Liver (tissue), 3 donors: ENCODE measurements around the gene MED14.

ENCODE experiments used
- FOXA2 ChIP-seq: IDR thresholded peaks from 2 replicates; pipeline ENCODE4 v1.6.1; 2016; ENCODE audit warnings: antibody characterized with exemption
- SP1 ChIP-seq: IDR thresholded peaks from 2 replicates; pipeline ENCODE4 v1.6.1; 2018; ENCODE audit warnings: antibody characterized with exemption, mild to moderate bottlenecking
- TF ChIP-seq, protein P1 (sequence below): IDR thresholded peaks from 2 replicates; pipeline ENCODE4 v1.6.1; 2016; ENCODE audit warnings: antibody characterized with exemption, mild to moderate bottlenecking
- TF ChIP-seq, protein P2 (sequence below): fragments of 150-350 bp; IDR thresholded peaks from 2 replicates; pipeline ENCODE4 v1.5.1; 2017; ENCODE audit warnings: improper control_type of control experiment, low read depth, low read length; ENCODE audit not compliant: missing input control
- donor health status: healthy.
- donor health status: healthy.

DNA sequence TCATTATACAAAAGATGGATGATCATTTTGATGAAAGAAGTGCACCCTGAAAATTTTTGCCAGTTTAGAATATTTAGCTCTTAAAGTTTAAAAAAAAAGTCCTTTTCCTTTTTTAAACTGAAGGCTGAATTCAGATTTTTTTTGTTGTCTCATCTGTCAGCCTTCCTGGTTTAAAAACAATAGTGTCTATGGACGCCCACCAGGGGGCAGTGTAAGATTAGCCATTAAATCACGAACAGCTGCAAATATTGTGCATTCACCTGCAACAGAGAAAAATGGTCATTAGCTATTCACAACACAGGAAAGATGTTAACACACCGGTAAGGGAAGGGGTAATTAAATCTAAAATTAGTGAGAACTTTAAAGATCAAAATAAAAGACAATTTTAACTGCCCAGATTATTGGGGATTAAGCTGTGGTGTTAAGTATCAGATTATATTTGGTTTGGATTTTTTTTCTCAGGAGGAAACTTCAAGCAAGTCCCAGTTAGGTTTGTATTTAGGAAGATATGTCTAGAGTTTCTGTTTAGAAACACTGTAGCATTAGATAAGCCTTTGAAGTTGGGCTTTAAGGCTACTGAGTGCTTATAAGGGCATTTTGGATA is 83.6 kb downstream of the MED14 start:
- TF ChIP-seq FOXA2 (no peak), SP1 (no peak)
- TF ChIP-seq, protein P1, sequence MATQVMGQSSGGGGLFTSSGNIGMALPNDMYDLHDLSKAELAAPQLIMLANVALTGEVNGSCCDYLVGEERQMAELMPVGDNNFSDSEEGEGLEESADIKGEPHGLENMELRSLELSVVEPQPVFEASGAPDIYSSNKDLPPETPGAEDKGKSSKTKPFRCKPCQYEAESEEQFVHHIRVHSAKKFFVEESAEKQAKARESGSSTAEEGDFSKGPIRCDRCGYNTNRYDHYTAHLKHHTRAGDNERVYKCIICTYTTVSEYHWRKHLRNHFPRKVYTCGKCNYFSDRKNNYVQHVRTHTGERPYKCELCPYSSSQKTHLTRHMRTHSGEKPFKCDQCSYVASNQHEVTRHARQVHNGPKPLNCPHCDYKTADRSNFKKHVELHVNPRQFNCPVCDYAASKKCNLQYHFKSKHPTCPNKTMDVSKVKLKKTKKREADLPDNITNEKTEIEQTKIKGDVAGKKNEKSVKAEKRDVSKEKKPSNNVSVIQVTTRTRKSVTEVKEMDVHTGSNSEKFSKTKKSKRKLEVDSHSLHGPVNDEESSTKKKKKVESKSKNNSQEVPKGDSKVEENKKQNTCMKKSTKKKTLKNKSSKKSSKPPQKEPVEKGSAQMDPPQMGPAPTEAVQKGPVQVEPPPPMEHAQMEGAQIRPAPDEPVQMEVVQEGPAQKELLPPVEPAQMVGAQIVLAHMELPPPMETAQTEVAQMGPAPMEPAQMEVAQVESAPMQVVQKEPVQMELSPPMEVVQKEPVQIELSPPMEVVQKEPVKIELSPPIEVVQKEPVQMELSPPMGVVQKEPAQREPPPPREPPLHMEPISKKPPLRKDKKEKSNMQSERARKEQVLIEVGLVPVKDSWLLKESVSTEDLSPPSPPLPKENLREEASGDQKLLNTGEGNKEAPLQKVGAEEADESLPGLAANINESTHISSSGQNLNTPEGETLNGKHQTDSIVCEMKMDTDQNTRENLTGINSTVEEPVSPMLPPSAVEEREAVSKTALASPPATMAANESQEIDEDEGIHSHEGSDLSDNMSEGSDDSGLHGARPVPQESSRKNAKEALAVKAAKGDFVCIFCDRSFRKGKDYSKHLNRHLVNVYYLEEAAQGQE, result no peak
- TF ChIP-seq, protein P2, sequence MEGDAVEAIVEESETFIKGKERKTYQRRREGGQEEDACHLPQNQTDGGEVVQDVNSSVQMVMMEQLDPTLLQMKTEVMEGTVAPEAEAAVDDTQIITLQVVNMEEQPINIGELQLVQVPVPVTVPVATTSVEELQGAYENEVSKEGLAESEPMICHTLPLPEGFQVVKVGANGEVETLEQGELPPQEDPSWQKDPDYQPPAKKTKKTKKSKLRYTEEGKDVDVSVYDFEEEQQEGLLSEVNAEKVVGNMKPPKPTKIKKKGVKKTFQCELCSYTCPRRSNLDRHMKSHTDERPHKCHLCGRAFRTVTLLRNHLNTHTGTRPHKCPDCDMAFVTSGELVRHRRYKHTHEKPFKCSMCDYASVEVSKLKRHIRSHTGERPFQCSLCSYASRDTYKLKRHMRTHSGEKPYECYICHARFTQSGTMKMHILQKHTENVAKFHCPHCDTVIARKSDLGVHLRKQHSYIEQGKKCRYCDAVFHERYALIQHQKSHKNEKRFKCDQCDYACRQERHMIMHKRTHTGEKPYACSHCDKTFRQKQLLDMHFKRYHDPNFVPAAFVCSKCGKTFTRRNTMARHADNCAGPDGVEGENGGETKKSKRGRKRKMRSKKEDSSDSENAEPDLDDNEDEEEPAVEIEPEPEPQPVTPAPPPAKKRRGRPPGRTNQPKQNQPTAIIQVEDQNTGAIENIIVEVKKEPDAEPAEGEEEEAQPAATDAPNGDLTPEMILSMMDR, result peak; percentile 70
